ENCODE measurements around the gene NECAB2.

The NECAB2 gene

GRCh38 chr16:83952940-83953795 is 14.9 kb upstream of the NECAB2 start, which contains the start of gene OSGIN1:
Gene OSGIN1, plus strand, starts transcription at chr16:83953240. Its CDS starts 4,432 bp downstream, at chr16:83957672.
- peak; percentile 88 for DNase-seq

- DNase-seq = peak; percentile 55
These were observed 14.1 kb upstream of the NECAB2 start for GRCh38 chr16:83953796-83954576.

- DNase-seq = no peak
These were observed 13.4 kb upstream of the NECAB2 start for GRCh38 chr16:83954577-83955016.

GRCh38 chr16:83955218-83956130 is 12.6 kb upstream of the NECAB2 start:
- DNase-seq = no peak

- DNase-seq = peak; percentile 83
These were observed 11.4 kb upstream of the NECAB2 start for GRCh38 chr16:83956336-83957289.

GRCh38 chr16:83957296-83957855 is 10.7 kb upstream of the NECAB2 start:
- DNase-seq = no peak

- DNase-seq = no peak
These were observed 9.8 kb upstream of the NECAB2 start for GRCh38 chr16:83958137-83958845.

- no peak for DNase-seq
These were observed 9.0 kb upstream of the NECAB2 start for GRCh38 chr16:83958846-83959565.

GRCh38 chr16:83959656-83960434 is 8.2 kb upstream of the NECAB2 start:
- DNase-seq = no peak

- no peak for DNase-seq
These were observed 7.4 kb upstream of the NECAB2 start for GRCh38 chr16:83960521-83961249.

GRCh38 chr16:83961591-83961990 is 6.5 kb upstream of the NECAB2 start:
- no peak for DNase-seq

GRCh38 chr16:83963277-83964119 is 4.5 kb upstream of the NECAB2 start:
- no peak for DNase-seq

GRCh38 chr16:83964684-83965443 is 3.2 kb upstream of the NECAB2 start:
- DNase-seq = no peak

- no peak for DNase-seq
These were observed 2.4 kb upstream of the NECAB2 start for GRCh38 chr16:83965444-83966152.

- DNase-seq = no peak
These were observed 1.8 kb upstream of the NECAB2 start for GRCh38 chr16:83966153-83966696.

Data from activated CD4-positive, alpha-beta T cell treated with anti-CD3 and anti-CD28 coated beads, Interleukin-10, Interleukin-2, amounts not matched to agents 100 ng/mL and 50 ng/mL, durations not matched to agents 16 hours and 8 hours (primary cell).